BLaER1 (cell line): ENCODE measurements around the gene EEPD1.

Experiments
- H3K27ac ChIP-seq: shearing (Covaris generic); formaldehyde crosslinking; 2 replicates; pipeline ENCODE4 v1.8.1; 2022
- H3K27me3 ChIP-seq: shearing (Covaris generic); formaldehyde crosslinking; 2 replicates; pipeline ENCODE4 v1.8.1; 2022
- H3K36me3 ChIP-seq: shearing (Covaris generic); formaldehyde crosslinking; 2 replicates; pipeline ENCODE4 v1.8.1; 2022
- H3K4me1 ChIP-seq: shearing (Covaris generic); formaldehyde crosslinking; 2 replicates; pipeline ENCODE4 v1.8.1; 2022
- H3K4me2 ChIP-seq: shearing (Covaris generic); formaldehyde crosslinking; 2 replicates; pipeline ENCODE4 v1.8.1; 2022
- H3K4me3 ChIP-seq: shearing (Covaris generic); formaldehyde crosslinking; 2 replicates; pipeline ENCODE4 v1.8.1; 2022
- H3K9ac ChIP-seq: shearing (Covaris generic); formaldehyde crosslinking; 2 replicates; pipeline ENCODE4 v1.8.1; 2022
- H3K9me3 ChIP-seq: shearing (Covaris generic); formaldehyde crosslinking; 2 replicates; pipeline ENCODE4 v1.8.1; 2022
- H4K20me1 ChIP-seq: shearing (Covaris generic); formaldehyde crosslinking; 2 replicates; pipeline ENCODE4 v1.8.1; 2022
- Cebpa-rat ChIP-seq: shearing (Covaris generic); IDR thresholded peaks from 2 replicates; pipeline ENCODE4 v1.8.1; 2022

Gene EEPD1

DNA sequence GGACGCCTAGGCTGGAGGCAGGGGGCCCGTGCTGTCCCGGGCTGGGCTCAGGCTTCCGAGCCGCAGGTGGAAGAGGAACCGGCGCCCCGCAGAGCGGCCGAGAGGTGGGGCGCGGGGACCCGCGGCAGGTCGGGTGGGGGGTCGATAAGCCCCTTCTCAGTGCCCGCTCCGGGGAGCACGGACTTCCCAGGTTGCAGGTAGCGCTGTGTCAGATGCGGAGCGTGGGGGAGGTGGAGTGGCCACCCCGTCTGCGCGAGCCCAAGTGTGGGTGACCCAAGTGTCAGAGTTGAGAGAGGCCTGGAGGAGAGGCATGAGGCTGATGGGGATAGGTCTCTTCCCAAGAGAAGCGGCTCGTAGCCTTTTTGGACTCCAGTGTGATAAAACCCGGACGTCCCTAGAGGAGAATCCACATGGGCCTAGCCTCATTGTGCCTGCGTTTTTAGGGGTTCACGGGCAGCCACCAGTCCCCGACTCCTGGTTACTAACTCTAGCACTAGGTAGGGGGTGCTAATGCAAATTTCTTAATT is 580 bp downstream of the EEPD1 start:
- Histone ChIP-seq H3K27ac (peak overlapping the region; percentile 51; the same call in 1 of the 2 replicates), H3K4me3 (peak overlapping the region; percentile 81), H3K36me3 (no peaks in the 10 kb centered on the region), H3K27me3 (no peaks in the 10 kb centered on the region), H3K9ac (peak overlapping the region; percentile 81), H3K4me2 (peak overlapping the region; percentile 97), H3K9me3 (peaks cover 3% of the 10 kb centered on the region), H3K4me1 (peaks cover 41% of the 10 kb centered on the region), H4K20me1 (no peaks in the 10 kb centered on the region)
- TF ChIP-seq Cebpa-rat: no peak

DNA sequence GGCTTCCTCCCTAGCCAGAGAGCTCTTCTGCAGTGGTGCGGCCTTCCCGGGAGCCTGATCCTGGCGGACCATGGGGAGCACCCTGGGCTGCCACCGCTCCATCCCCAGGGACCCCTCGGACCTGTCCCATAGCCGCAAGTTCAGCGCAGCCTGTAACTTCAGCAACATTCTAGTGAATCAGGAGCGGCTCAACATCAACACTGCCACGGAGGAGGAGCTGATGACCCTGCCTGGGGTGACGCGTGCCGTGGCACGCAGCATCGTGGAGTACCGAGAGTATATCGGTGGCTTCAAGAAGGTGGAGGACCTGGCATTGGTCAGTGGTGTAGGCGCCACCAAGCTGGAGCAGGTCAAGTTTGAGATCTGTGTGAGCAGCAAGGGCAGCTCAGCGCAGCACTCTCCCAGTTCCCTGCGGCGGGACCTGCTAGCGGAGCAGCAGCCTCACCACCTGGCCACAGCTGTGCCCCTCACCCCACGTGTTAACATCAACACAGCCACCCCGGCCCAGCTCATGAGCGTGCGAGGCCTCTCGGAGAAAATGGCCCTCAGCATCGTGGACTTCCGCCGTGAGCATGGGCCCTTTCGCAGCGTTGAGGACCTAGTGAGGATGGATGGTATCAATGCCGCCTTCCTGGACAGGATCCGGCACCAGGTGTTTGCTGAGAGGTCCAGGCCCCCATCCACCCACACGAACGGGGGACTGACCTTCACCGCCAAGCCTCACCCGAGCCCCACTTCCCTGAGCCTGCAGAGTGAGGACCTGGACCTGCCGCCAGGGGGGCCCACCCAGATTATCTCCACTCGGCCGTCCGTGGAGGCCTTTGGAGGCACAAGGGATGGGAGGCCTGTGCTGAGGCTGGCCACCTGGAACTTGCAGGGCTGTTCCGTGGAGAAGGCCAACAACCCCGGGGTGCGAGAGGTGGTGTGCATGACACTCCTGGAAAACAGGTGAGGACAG is 1.5 kb downstream of the EEPD1 start:
- no peak for TF ChIP-seq Cebpa-rat
- Histone ChIP-seq H3K9me3 (no peaks in the 10 kb centered on the region), H3K9ac (0 out of 2 replicates have a peak overlapping the region, but pooled peaks have one; percentile 81), H3K4me1 (peaks cover 41% of the 10 kb centered on the region), H3K27me3 (no peaks in the 10 kb centered on the region), H3K27ac (no peak overlapping the region), H3K4me2 (peak overlapping the region; percentile 97), H3K4me3 (peak overlapping the region; percentile 81; the same call in 1 of the 2 replicates), H4K20me1 (no peaks in the 10 kb centered on the region), H3K36me3 (no peaks in the 10 kb centered on the region)

DNA sequence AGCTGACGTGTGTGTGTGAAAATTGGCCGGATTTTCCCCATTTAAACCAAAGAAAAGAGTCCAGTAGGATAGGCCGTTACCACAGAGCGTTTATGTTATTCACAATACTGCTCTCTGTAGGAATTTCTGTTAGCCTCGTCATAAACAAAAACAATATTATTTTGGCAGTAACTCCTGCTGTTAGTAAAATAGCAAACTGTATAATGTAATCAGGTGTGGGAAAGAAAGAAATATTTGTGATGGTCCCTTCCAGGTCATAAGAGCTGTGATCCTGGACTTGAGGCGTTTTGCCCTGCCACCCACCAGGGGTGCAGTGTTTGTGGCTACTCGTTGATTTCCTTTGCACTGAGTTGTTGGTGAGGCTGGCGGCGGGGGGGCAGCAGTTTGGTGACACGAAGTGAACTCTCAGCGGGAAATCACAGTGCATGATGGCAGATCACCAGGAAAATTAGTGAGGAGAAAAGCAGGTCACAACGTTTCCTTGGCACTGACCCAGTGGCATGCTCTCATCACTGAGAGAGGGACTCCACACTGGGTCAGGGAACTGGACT is 2.8 kb downstream of the EEPD1 start:
- H3K4me2 ChIP-seq: peak overlapping the region; percentile 97
- TF ChIP-seq Cebpa-rat: no peak
- no peaks in the 10 kb centered on the region for H3K27me3 ChIP-seq
- H3K9me3 ChIP-seq: no peaks in the 10 kb centered on the region
- no peak overlapping the region for H3K9ac ChIP-seq
- H3K4me3 ChIP-seq: no peak overlapping the region
- H3K4me1 ChIP-seq: peaks cover 41% of the 10 kb centered on the region
- H4K20me1 ChIP-seq: no peaks in the 10 kb centered on the region
- no peak overlapping the region for H3K27ac ChIP-seq
- H3K36me3 ChIP-seq: no peaks in the 10 kb centered on the region

DNA sequence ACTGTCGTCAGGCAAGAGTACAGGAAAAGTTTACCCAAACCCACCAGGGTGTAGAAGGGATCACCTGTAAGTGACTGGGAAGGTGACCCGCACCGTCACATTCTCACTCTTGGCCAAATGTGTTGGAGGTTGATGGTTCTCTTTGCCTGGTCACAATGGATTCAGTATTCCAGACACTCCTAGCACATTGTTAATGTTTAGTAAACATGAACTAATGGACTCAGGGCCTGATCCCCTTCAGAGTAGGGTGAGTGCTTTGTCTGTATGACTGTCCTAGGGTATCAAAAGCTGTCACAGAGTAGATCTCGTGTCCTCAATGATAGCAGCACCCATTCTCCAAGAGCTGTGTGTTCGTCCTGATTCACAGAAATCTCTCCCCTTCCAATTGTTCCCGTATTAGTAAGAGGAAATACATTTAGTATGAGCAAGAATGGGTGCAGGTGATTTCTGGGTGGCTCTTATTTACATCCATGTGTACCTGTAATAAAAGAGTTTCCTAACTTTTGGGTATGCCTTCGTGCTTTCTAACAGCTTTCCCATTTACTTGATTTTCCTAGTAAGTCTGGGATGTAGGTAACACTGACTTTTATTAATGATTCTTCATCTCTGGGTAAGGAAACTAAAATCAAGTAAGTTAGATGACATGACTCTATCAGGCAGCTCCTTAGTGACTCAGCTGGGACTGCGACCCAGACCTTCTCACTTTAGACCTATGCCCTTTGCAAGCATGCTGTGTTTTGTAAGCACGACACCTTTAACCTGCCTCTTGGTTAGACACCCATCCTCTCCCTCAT is 4.7 kb downstream of the EEPD1 start:
- Histone ChIP-seq H3K9ac (no peak overlapping the region), H3K4me1 (peaks cover 39% of the 10 kb centered on the region), H3K4me3 (no peak overlapping the region)

DNA sequence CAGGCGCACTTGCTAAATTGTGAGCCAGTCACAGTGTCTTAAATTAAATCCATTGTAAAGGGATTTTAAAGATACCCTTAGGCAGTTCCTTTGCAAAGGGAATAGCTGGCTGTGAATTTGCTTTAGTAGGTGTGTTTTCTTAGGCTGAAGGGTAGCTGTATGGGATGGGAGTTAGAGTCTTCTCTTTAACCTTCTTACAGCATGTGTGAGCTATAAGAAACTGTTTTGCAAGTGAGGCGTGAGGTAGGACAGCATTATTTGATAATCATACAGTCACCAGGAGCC is 5.2 kb downstream of the EEPD1 start:
- H3K9ac ChIP-seq: no peak overlapping the region
- H3K27ac ChIP-seq: no peak overlapping the region
- no peaks in the 10 kb centered on the region for H3K36me3 ChIP-seq
- H3K4me1 ChIP-seq: peaks cover 45% of the 10 kb centered on the region
- H4K20me1 ChIP-seq: no peaks in the 10 kb centered on the region
- no peak overlapping the region for H3K4me2 ChIP-seq
- no peak for TF ChIP-seq Cebpa-rat
- no peaks in the 10 kb centered on the region for H3K9me3 ChIP-seq
- no peak overlapping the region for H3K4me3 ChIP-seq
- no peaks in the 10 kb centered on the region for H3K27me3 ChIP-seq

More for the DNA sequence above, 4.7 kb downstream of the EEPD1 start:
- Histone ChIP-seq H3K36me3 (no peaks in the 10 kb centered on the region), H3K27ac (no peak overlapping the region), H3K27me3 (no peaks in the 10 kb centered on the region), H4K20me1 (no peaks in the 10 kb centered on the region), H3K9me3 (no peaks in the 10 kb centered on the region), H3K4me2 (no peak overlapping the region)
- no peak for TF ChIP-seq Cebpa-rat

DNA sequence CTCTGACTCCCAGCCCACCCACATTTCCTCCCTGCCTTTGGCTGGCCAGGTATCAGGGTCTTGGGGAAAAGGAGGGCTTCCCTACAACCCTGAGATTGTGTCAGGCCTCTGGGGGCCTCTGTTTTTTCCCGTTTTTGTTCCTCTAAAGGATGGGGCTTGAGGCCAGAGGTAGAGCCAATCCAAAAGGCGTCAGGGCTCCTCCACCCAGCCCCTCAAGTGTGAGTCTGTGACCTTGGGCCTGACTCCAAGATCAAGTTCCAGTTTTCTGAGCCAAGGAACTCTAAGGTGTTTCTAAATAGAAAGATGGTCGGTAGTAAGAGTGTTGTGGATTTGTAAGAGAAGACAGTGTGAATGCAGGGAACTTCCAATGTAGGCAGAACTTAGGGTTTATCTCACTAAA is 6.6 kb downstream of the EEPD1 start:
- peaks cover 34% of the 10 kb centered on the region for H3K4me1 ChIP-seq
- H3K9ac ChIP-seq: no peak overlapping the region
- H3K9me3 ChIP-seq: no peaks in the 10 kb centered on the region
- H3K4me2 ChIP-seq: no peak overlapping the region
- H4K20me1 ChIP-seq: no peaks in the 10 kb centered on the region
- no peak overlapping the region for H3K4me3 ChIP-seq
- H3K27me3 ChIP-seq: no peaks in the 10 kb centered on the region
- H3K27ac ChIP-seq: no peak overlapping the region
- no peak for TF ChIP-seq Cebpa-rat
- H3K36me3 ChIP-seq: no peaks in the 10 kb centered on the region

DNA sequence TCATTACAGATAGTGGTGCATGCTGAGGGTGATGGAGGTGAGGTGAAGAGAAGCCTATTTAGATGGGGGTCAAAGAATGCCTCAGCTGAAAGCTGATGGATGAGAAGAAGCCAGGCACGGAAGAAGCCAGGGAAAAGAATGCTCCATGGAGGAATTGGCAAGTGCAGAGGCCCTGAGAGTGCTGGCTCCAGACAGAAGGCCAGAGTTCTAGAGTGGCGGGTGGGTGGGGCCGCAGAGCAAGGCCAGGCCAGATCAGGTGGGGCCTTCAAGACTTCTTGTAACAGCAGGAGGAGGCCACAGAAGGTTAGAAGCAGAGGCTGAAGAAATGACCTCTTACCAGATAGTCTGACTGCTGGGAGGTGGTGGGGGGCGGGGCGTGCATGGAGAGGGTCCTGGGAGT is 7.3 kb downstream of the EEPD1 start:
- peaks cover 27% of the 10 kb centered on the region for H3K4me1 ChIP-seq
- no peaks in the 10 kb centered on the region for H3K27me3 ChIP-seq
- no peaks in the 10 kb centered on the region for H3K9me3 ChIP-seq
- H3K27ac ChIP-seq: no peak overlapping the region
- TF ChIP-seq Cebpa-rat: no peak
- H3K4me3 ChIP-seq: no peak overlapping the region
- H4K20me1 ChIP-seq: no peaks in the 10 kb centered on the region
- H3K9ac ChIP-seq: no peak overlapping the region
- no peaks in the 10 kb centered on the region for H3K36me3 ChIP-seq
- no peak overlapping the region for H3K4me2 ChIP-seq

DNA sequence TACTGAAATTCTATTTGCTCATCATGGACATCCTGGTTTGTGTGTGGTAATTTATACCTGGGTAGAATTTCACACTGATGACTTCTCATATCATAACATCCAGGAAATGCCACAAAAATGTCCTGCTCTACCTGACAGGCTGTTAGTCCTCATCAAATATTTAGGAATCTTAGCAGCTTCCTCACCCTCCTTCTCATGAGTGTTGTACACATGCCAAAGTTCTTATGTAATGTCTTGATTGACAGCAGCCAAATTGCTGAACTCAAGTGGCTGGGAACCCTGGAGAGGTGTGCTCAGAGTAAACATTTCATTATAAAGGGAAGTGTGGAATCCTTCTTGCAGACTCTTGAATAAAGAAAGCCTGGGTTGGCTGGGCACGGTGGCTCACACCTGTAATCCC is 8.9 kb downstream of the EEPD1 start:
- no peak for TF ChIP-seq Cebpa-rat
- H3K9me3 ChIP-seq: no peaks in the 10 kb centered on the region
- H3K27me3 ChIP-seq: no peaks in the 10 kb centered on the region
- H3K4me1 ChIP-seq: peaks cover 11% of the 10 kb centered on the region
- H3K4me2 ChIP-seq: no peak overlapping the region
- no peak overlapping the region for H3K27ac ChIP-seq
- H3K9ac ChIP-seq: no peak overlapping the region
- no peaks in the 10 kb centered on the region for H3K36me3 ChIP-seq
- H3K4me3 ChIP-seq: no peak overlapping the region
- no peaks in the 10 kb centered on the region for H4K20me1 ChIP-seq

DNA sequence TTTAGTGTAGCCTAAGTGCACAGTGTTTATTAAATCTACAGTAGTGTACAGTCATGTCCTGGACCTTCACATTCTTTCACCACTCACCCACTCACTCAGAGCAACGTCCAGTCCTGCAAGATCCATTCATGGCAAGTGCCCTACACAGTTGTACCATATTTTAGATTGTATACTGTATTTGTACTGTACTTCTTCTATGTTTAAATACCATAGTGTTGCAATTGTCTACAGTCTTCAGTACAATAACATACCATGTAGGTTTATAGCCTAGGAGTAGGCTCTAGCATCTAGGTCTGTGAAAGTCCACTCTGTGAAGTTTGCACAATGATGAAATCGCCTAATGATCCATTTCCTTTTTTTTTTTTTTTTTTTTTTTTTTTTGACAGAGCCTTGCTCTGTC is 12.0 kb downstream of the EEPD1 start:
- Histone ChIP-seq H3K27me3 (no peaks in the 10 kb centered on the region), H3K9ac (no peak overlapping the region), H3K4me1 (peaks cover 11% of the 10 kb centered on the region), H3K4me3 (no peak overlapping the region), H3K9me3 (no peaks in the 10 kb centered on the region), H4K20me1 (no peaks in the 10 kb centered on the region), H3K36me3 (no peaks in the 10 kb centered on the region), H3K4me2 (no peak overlapping the region), H3K27ac (no peak overlapping the region)
- no peak for TF ChIP-seq Cebpa-rat

DNA sequence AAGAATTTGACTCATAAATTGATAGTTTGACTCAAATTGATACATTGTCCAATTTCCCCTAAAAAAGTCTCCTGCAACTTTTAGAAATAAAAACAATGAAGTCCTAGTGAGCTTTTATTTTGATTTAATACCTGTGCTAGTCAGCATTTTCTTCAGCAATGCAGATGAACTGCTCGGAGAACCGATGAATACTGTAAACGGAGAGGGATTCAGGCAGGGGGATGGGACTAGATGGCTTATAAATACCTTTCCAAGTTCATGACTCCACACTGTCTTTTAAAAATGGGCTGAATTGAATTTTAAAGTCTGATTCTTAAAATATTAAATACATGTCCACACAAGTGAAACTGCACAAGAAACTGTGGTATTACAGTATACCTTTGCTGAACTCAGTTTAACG is 12.7 kb downstream of the EEPD1 start:
- no peak overlapping the region for H3K4me2 ChIP-seq
- H3K9me3 ChIP-seq: no peaks in the 10 kb centered on the region
- no peak overlapping the region for H3K27ac ChIP-seq
- no peaks in the 10 kb centered on the region for H3K36me3 ChIP-seq
- H3K4me1 ChIP-seq: peaks cover 11% of the 10 kb centered on the region
- no peak overlapping the region for H3K4me3 ChIP-seq
- no peaks in the 10 kb centered on the region for H3K27me3 ChIP-seq
- TF ChIP-seq Cebpa-rat: no peak
- no peaks in the 10 kb centered on the region for H4K20me1 ChIP-seq
- H3K9ac ChIP-seq: no peak overlapping the region
